ENCODE measurements around the gene U2SURP. TPM values are rescaled to one million over a fixed set of nuclear protein-coding genes. Genes with fewer than 3 reads are reported as not detected.

U2SURP gene
- total RNA-seq, 1 experiment from 2014 or later = 168 TPM

DNA sequence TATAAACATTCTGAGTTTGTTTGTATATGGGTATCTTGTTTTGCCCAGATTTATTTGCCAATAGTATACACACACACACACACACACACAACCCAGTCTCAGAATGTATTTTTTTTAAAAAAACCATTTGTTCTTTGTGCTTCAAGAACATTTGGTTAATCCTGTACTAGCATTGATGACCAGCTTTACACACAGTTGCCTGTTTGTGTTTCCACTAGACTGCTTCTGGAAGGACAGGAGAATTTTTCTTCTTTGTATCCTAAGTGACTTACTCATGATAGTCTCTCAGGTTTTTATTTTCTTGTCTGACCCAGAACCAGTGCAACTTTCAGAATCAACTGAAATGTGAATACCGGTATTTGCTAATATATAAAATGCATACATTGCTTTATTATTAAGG, 40.5 kb downstream of the U2SURP start:
- Mint-ChIP-seq H3K4me1 (no peaks in the 10 kb centered on the region), H3K27me3 (ENCODE audit: low read depth) (no peaks in the 10 kb centered on the region), H3K4me3 (no peak overlapping the region), H3K36me3 (ENCODE audit: insufficient read depth in 1 of 3, low read depth in 3 of 3) (peaks cover 40 to 68% (median 55%) of the 10 kb centered on the region in 3 experiments), H3K9me3 (no peaks in the 10 kb centered on the region; a peak in 1 of 5 replicates), H3K27ac (no peak overlapping the region)
- DNase-seq = no peak
- no peak overlapping the region for H4K5ac ChIP-seq (ENCODE audit: insufficient read length, low read depth, low read length)
- H3T11ph ChIP-seq (ENCODE audit: low read length) = no peak overlapping the region
- H4K8ac ChIP-seq (replicated peaks; ENCODE audit: insufficient read length, low read depth, low read length) = no peak overlapping the region
- no peak overlapping the region for H3K4me2 ChIP-seq (ENCODE audit: insufficient read depth, insufficient read length, low read length)
- TF ChIP-seq, protein P1, sequence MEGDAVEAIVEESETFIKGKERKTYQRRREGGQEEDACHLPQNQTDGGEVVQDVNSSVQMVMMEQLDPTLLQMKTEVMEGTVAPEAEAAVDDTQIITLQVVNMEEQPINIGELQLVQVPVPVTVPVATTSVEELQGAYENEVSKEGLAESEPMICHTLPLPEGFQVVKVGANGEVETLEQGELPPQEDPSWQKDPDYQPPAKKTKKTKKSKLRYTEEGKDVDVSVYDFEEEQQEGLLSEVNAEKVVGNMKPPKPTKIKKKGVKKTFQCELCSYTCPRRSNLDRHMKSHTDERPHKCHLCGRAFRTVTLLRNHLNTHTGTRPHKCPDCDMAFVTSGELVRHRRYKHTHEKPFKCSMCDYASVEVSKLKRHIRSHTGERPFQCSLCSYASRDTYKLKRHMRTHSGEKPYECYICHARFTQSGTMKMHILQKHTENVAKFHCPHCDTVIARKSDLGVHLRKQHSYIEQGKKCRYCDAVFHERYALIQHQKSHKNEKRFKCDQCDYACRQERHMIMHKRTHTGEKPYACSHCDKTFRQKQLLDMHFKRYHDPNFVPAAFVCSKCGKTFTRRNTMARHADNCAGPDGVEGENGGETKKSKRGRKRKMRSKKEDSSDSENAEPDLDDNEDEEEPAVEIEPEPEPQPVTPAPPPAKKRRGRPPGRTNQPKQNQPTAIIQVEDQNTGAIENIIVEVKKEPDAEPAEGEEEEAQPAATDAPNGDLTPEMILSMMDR (conservative IDR thresholded peaks at IDR 0.05) = no peak
- H3K14ac ChIP-seq (ENCODE audit: insufficient read depth, low read length) = no peak overlapping the region
- no peak overlapping the region for H3K9ac ChIP-seq (ENCODE audit: extremely low read depth, insufficient read length, low read length)
- no peaks in the 10 kb centered on the region for H3K79me1 ChIP-seq (ENCODE audit: insufficient read depth, low read depth, low read length, poor library complexity, severe bottlenecking)
- no peak overlapping the region for H2AFZ ChIP-seq (ENCODE audit: low read length)
- no peaks in the 10 kb centered on the region for H3K27me3 ChIP-seq (ENCODE audit: insufficient read depth, low read length)
- H3K27ac ChIP-seq (ENCODE audit: insufficient read length, low read depth, low read length) = no peak overlapping the region
- H3K23ac ChIP-seq (ENCODE audit: insufficient read length, low read depth, low read length) = no peak overlapping the region
- no peaks in the 10 kb centered on the region for H3K9me3 ChIP-seq (ENCODE audit: control insufficient read depth, low read depth, low read length)
- no peaks in the 10 kb centered on the region for H3K79me2 ChIP-seq (ENCODE audit: insufficient read depth, low read length)
- no peak overlapping the region for H3K56ac ChIP-seq (ENCODE audit: insufficient read length, low read depth, low read length)
- no peak overlapping the region for H2BK120ac ChIP-seq (ENCODE audit: low read depth, low read length, poor library complexity, severe bottlenecking)
- WGBS (ENCODE audit: extremely low coverage, insufficient read length, low lambda C conversion rate) = no CpG with 5 or more reads among the region's 1 CpG
- H3K4me1 ChIP-seq (ENCODE audit: insufficient read depth, low read length) = no peaks in the 10 kb centered on the region
- H4K91ac ChIP-seq (ENCODE audit: insufficient read length, low read depth, low read length) = no peak overlapping the region
- H2BK20ac ChIP-seq (ENCODE audit: low read depth, low read length, poor library complexity, severe bottlenecking) = no peak overlapping the region
- H2AK5ac ChIP-seq (ENCODE audit: insufficient read length, low read length) = no peak overlapping the region
- H4K20me1 ChIP-seq (ENCODE audit: control insufficient read depth, insufficient read depth, insufficient read length) = no peaks in the 10 kb centered on the region
- no peak overlapping the region for H3K18ac ChIP-seq (ENCODE audit: insufficient read length, low read depth, low read length)
- H2BK15ac ChIP-seq (ENCODE audit: low read depth, low read length) = no peak overlapping the region
- H3K4ac ChIP-seq (ENCODE audit: low read depth, low read length) = no peak overlapping the region
- H3K23me2 ChIP-seq (ENCODE audit: insufficient read length, low read depth, low read length, poor library complexity, severe bottlenecking) = no peaks in the 10 kb centered on the region
- no peak overlapping the region for H2BK12ac ChIP-seq (ENCODE audit: insufficient read length, low read depth, low read length)
- no peak overlapping the region for H2BK5ac ChIP-seq (ENCODE audit: insufficient read length, low read length)

Data from H9 (cell line).